H1 (cell line): Measurements from ENCODE around the gene RMND5A. TPM values are rescaled to one million over a fixed set of nuclear protein-coding genes. Genes with fewer than 3 reads are reported as not detected.

Experiments
- CTCF ChIA-PET: fragments of 300-600 bp; sonication (Branson Sonifier 250); formaldehyde crosslinking; loops from one replicate; lab custom pipeline; 2021; ENCODE audit not compliant: partially characterized antibody; lab: Charles Lee
- POLR2A ChIA-PET: fragments of 300-600 bp; sonication (Branson Sonifier 250); formaldehyde crosslinking; loops from one replicate; lab custom pipeline; 2021; ENCODE audit warnings: inconsistent platforms; ENCODE audit not compliant: partially characterized antibody; lab: Charles Lee
- DNase-seq, 2 experiments: peaks; one replicate each; pipeline versions ENCODE4 v3.0.0 to v3.0.0-alpha.2; 2010 to 2022; ENCODE audit warnings: low spot score in 2 of 2, low read depth in 1 of 2, mixed read lengths in 1 of 2
- FAIRE-seq: peaks from 2 replicates; lab custom pipeline; 2011; peaks lifted over from hg19 to GRCh38; lab: Jason Lieb, UNC
- H2AFZ ChIP-seq: 2 replicates; pipeline ENCODE4 v1.8.1; 2012; ENCODE audit warnings: low read length, inconsistent platforms
- H2AK5ac ChIP-seq: 2 replicates; pipeline ENCODE4 v1.6.1; 2013; ENCODE audit warnings: low read depth, low read length
- H2BK120ac ChIP-seq: replicated peaks from 2 replicates; pipeline ENCODE3; 2013; ENCODE audit warnings: low read depth, low read length, inconsistent platforms
- H2BK12ac ChIP-seq: 2 replicates; pipeline ENCODE4 v1.6.1; 2013; ENCODE audit warnings: low read depth, low read length
- H2BK15ac ChIP-seq: 2 replicates; pipeline ENCODE4 v1.6.1; 2013; ENCODE audit warnings: low read length
- H2BK20ac ChIP-seq: 2 replicates; pipeline ENCODE4 v1.6.1; 2013; ENCODE audit warnings: low read length
- H2BK5ac ChIP-seq: 2 replicates; pipeline ENCODE4 v1.6.1; 2013; ENCODE audit warnings: low read depth, low read length
- H3K14ac ChIP-seq: 2 replicates; pipeline ENCODE4 v1.6.1; 2013; ENCODE audit warnings: inconsistent platforms; ENCODE audit not compliant: insufficient read length
- H3K18ac ChIP-seq: 2 replicates; pipeline ENCODE4 v1.6.1; 2013; ENCODE audit warnings: low read length; ENCODE audit errors: extremely low read depth
- H3K23ac ChIP-seq: 2 replicates; pipeline ENCODE4 v1.6.1; 2013; ENCODE audit warnings: inconsistent platforms; ENCODE audit not compliant: insufficient read length
- H3K23me2 ChIP-seq: 2 replicates; pipeline ENCODE4 v1.6.1; 2013; ENCODE audit warnings: low read depth, low read length
- H3K27ac ChIP-seq: 2 replicates; pipeline ENCODE4 v1.6.1; 2011; ENCODE audit warnings: low read depth, low read length, inconsistent platforms
- H3K27me3 ChIP-seq, 4 experiments: replicated peaks in 1 of 4; 1 replicate in 1 of 4; 2 replicates in 3 of 4; pipeline versions ENCODE4 v1.6.1 to v1.8.1; 2011 to 2013; ENCODE audit warnings: low read length in 3 of 4, mild to moderate bottlenecking in 3 of 4, inconsistent platforms in 2 of 4, mixed read lengths in 2 of 4, moderate library complexity in 1 of 4; ENCODE audit not compliant: control insufficient read depth in 3 of 4, insufficient read depth in 3 of 4; ENCODE audit errors: extremely low read depth in 1 of 4
- H3K36me3 ChIP-seq, 4 experiments: 2 replicates each; pipeline versions ENCODE4 v1.6.1 to v1.8.1; 2011 to 2013; ENCODE audit warnings: mild to moderate bottlenecking in 4 of 4, low read length in 3 of 4, moderate library complexity in 2 of 4, control low read depth in 1 of 4, inconsistent platforms in 1 of 4; ENCODE audit not compliant: insufficient read depth in 4 of 4, control insufficient read depth in 2 of 4
- H3K4ac ChIP-seq: replicated peaks from 2 replicates; pipeline ENCODE3; 2013; ENCODE audit warnings: low read length, low read depth, mixed read lengths, inconsistent platforms; ENCODE audit not compliant: insufficient read length
- H3K4me1 ChIP-seq, 4 experiments: replicated peaks in 1 of 4; 1 replicate in 1 of 4; 2 replicates in 3 of 4; pipeline versions ENCODE4 v1.6.1 to v1.8.1; 2011 to 2013; ENCODE audit warnings: low read length in 3 of 4, inconsistent platforms in 2 of 4, mixed read lengths in 1 of 4; ENCODE audit not compliant: insufficient read depth in 4 of 4, control insufficient read depth in 3 of 4
- H3K4me2 ChIP-seq, 2 experiments: 2 replicates each; pipeline versions ENCODE4 v1.6.1 to v1.8.1; 2011 to 2013; ENCODE audit warnings: low read depth in 2 of 2, low read length in 2 of 2, control low read depth in 1 of 2, inconsistent platforms in 1 of 2, mild to moderate bottlenecking in 1 of 2; ENCODE audit not compliant: insufficient read depth in 1 of 2
- H3K4me3 ChIP-seq, 4 experiments: fragments of 200-600, 300-600 bp in 1 of 4; sonication (generic), shearing (Covaris generic), sonication (Bioruptor Twin) in 1 of 4; 2 replicates each; pipeline versions ENCODE4 v1.5.1 to v1.8.1; 2011 to 2016; ENCODE audit warnings: low read length in 4 of 4, low read depth in 3 of 4, control low read depth in 2 of 4, inconsistent platforms in 2 of 4, mild to moderate bottlenecking in 2 of 4, mixed read lengths in 1 of 4, moderate library complexity in 1 of 4; ENCODE audit not compliant: insufficient read depth in 2 of 4; ENCODE audit errors: extremely low read depth in 1 of 4
- H3K56ac ChIP-seq: replicated peaks from 2 replicates; pipeline ENCODE3; 2013; ENCODE audit warnings: low read depth, mild to moderate bottlenecking, mixed read lengths, low read length, inconsistent platforms; ENCODE audit not compliant: insufficient read length
- H3K79me1 ChIP-seq: 2 replicates; pipeline ENCODE4 v1.6.1; 2013; ENCODE audit warnings: low read depth, low read length, control low read depth
- H3K79me2 ChIP-seq, 2 experiments: 2 replicates each; pipeline versions ENCODE4 v1.6.1 to v1.8.1; 2012 to 2013; ENCODE audit warnings: low read length in 2 of 2, mild to moderate bottlenecking in 2 of 2, inconsistent platforms in 1 of 2; ENCODE audit not compliant: insufficient read depth in 2 of 2, control insufficient read depth in 1 of 2
- H3K9ac ChIP-seq, 4 experiments: replicated peaks in 1 of 4; 1 replicate in 1 of 4; 2 replicates in 3 of 4; pipeline versions ENCODE4 v1.6.1 to v1.8.1; 2011 to 2013; ENCODE audit warnings: low read depth in 3 of 4, low read length in 3 of 4, control low read depth in 2 of 4, mild to moderate bottlenecking in 2 of 4, moderate library complexity in 2 of 4, inconsistent platforms in 1 of 4; ENCODE audit errors: extremely low read depth in 1 of 4
- H3K9me3 ChIP-seq, 2 experiments: 2 replicates each; pipeline versions ENCODE4 v1.6.1 to v1.8.1; 2012 to 2013; ENCODE audit warnings: mild to moderate bottlenecking in 2 of 2, moderate library complexity in 2 of 2, control low read depth in 1 of 2, inconsistent platforms in 1 of 2, low read depth in 1 of 2, low read length in 1 of 2, mixed read lengths in 1 of 2; ENCODE audit not compliant: insufficient read depth in 2 of 2
- H4K20me1 ChIP-seq, 2 experiments: replicated peaks in 1 of 2; 2 replicates each; pipeline versions ENCODE3 to v1.8.1; 2011 to 2013; ENCODE audit warnings: inconsistent platforms in 2 of 2, low read length in 2 of 2, mild to moderate bottlenecking in 1 of 2; ENCODE audit not compliant: insufficient read depth in 2 of 2, control insufficient read depth in 1 of 2
- H4K5ac ChIP-seq: 2 replicates; pipeline ENCODE4 v1.6.1; 2013; ENCODE audit warnings: low read length, low read depth, mixed read lengths, inconsistent platforms; ENCODE audit not compliant: insufficient read length
- H4K8ac ChIP-seq: 2 replicates; pipeline ENCODE4 v1.8.0; 2013; ENCODE audit warnings: mild to moderate bottlenecking, moderate library complexity, low read length, inconsistent platforms; ENCODE audit not compliant: insufficient read depth; ENCODE audit errors: extremely low read depth
- H4K91ac ChIP-seq: replicated peaks from 2 replicates; pipeline ENCODE3; 2013; ENCODE audit warnings: low read length, mixed read lengths, inconsistent platforms; ENCODE audit not compliant: insufficient read length
- CHD2 ChIP-seq: IDR thresholded peaks from 2 replicates; pipeline ENCODE4 v1.6.1; 2012; ENCODE audit warnings: low read length, improper control_type of control experiment
- GABPA ChIP-seq: IDR thresholded peaks from 2 replicates; pipeline ENCODE4 v1.6.1; 2011; ENCODE audit warnings: mild to moderate bottlenecking, low read length, moderate library complexity, borderline replicate concordance; ENCODE audit not compliant: insufficient read depth
- HDAC2 ChIP-seq, 2 experiments: fragments of 300-600 bp in 1 of 2; sonication (generic) in 1 of 2; IDR thresholded peaks; 2 replicates each; pipeline ENCODE4 v1.6.1; 2011 to 2012; ENCODE audit warnings: low read depth in 2 of 2, low read length in 2 of 2, mild to moderate bottlenecking in 2 of 2, moderate library complexity in 2 of 2, borderline replicate concordance in 1 of 2, inconsistent platforms in 1 of 2
- MAFK ChIP-seq: IDR thresholded peaks from 2 replicates; pipeline ENCODE4 v1.6.1; 2012; ENCODE audit warnings: low read depth, mild to moderate bottlenecking, improper control_type of control experiment, low read length
- POU5F1 ChIP-seq: IDR thresholded peaks from 2 replicates; pipeline ENCODE4 v1.6.1; 2011; ENCODE audit warnings: low read depth, mild to moderate bottlenecking, low read length, moderate library complexity
- RNF2 ChIP-seq: fragments of 200-900, 300-1000 bp; sonication (generic); IDR thresholded peaks from 2 replicates; pipeline ENCODE4 v1.7.1; 2016; ENCODE audit warnings: borderline replicate concordance, low read depth, mild to moderate bottlenecking, antibody characterized with exemption, low read length; ENCODE audit not compliant: poor library complexity, severe bottlenecking; ENCODE audit errors: missing control alignments
- YY1 ChIP-seq: IDR thresholded peaks from 2 replicates; pipeline ENCODE4 v1.6.1; 2011; ENCODE audit warnings: low read depth, mild to moderate bottlenecking, low read length
- WGBS, 2 experiments: shearing (Covaris generic) in 1 of 2; methylation state at CpG; one replicate each; pipeline versions ENCODE4 v1.1.6 to v1.1.7; 2013 to 2015; ENCODE audit warnings: low lambda C conversion rate in 2 of 2, mixed read lengths in 2 of 2, inconsistent platforms in 1 of 2, low coverage in 1 of 2, missing lambda C conversion rate in 1 of 2; ENCODE audit not compliant: insufficient replicate concordance in 2 of 2, insufficient coverage in 1 of 2, insufficient read length in 1 of 2; ENCODE audit errors: extremely low coverage in 1 of 2, missing lambda C conversion rate in 1 of 2; 5-methylcytosine and 5-hydroxymethylcytosine counted together
- polyA plus RNA-seq, 7 experiments: library from polyadenylated mRNA; depleted of rRNA in 3 of 7; stranded (reverse) in 5 of 7; unstranded in 2 of 7; fragments of >200 nt in 5 of 7; fragments of 200-250 nt in 2 of 7; gene quantifications; 1 replicate in 5 of 7; 2 replicates in 1 of 7; 4 replicates in 1 of 7; pipeline versions ENCODE4 v1.2.1 to v1.2.3, GENCODE V29; 2011 to 2013; ENCODE audit warnings: missing spikeins in 2 of 7, mixed read lengths in 2 of 7
- total RNA-seq: library from RNA; stranded (reverse); fragmentation: NEBNext Ultra II Directional; extraction: Animal tissue kit (Norgen Biotek cat#: 25700); gene quantifications from 2 replicates; pipeline ENCODE4 v1.2.1, GENCODE V29; 2021

RMND5A gene
- total and polyA plus RNA-seq, 2 of the 8 experiments (the other 6 are each of a cell fraction or from before 2014, with no cell fraction given), result 21.0 to 66.2 TPM

DNA sequence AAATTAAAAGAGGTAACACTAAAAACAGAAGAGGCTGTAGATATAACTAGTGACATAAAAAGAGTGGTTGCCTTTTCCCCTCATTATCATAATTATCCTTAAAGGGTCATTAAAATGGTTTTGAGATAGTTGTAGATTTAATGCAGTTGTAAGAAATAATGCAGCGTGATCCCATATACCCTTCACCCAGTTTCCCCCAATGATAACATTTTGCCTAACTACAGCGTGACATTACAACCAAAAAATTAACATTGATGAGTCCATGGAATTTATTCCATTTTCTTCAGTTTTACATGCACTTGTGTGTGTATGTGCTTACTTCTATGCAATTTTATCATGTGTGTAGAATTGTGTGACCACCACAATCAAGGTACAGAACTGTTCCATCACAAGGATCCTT is 13.2 kb upstream of the RMND5A start:
- Histone ChIP-seq H3K18ac (no peak overlapping the region), H4K20me1 (no peaks in the 10 kb centered on the region), H3K23me2 (no peaks in the 10 kb centered on the region), H3K36me3 (no peaks in the 10 kb centered on the region), H3K23ac (no peak overlapping the region), H2BK15ac (no peak overlapping the region), H3K56ac (no peak overlapping the region), H2BK120ac (no peak overlapping the region), H3K14ac (no peak overlapping the region), H3K9me3 (peaks cover 3 to 4% of the 10 kb centered on the region in 2 experiments), H3K4me1 (no peaks in the 10 kb centered on the region), H2AK5ac (no peak overlapping the region), H3K4me3 (no peak overlapping the region), H2BK20ac (no peak overlapping the region), H3K79me2 (no peaks in the 10 kb centered on the region), H2BK12ac (no peak overlapping the region), H3K27me3 (no peaks in the 10 kb centered on the region), H4K8ac (no peak overlapping the region), H3K9ac (no peak overlapping the region), H3K4me2 (no peak overlapping the region), H3K27ac (no peak overlapping the region), H4K5ac (no peak overlapping the region), H2AFZ (no peak overlapping the region), H2BK5ac (no peak overlapping the region), H3K4ac (no peak overlapping the region), H4K91ac (no peak overlapping the region), H3K79me1 (no peaks in the 10 kb centered on the region)
- FAIRE-seq (no peak), DNase-seq (no peak)
- WGBS, 2 experiments, result 77% methylated on average over 2 of the region's 2 CpGs; no CpG with 5 or more reads in 1 of the 2 experiments
- no peak for TF ChIP-seq MAFK
- TF ChIP-seq HDAC2 (IDR thresholded peaks at IDR 0.05; ENCODE audit: borderline replicate concordance in 1 of 2, low read depth in 2 of 2, low read length in 2 of 2), result no peak
- no peak for TF ChIP-seq CHD2
- no peak for TF ChIP-seq GABPA
- TF ChIP-seq POU5F1, result no peak
- TF ChIP-seq RNF2, result no peak
- TF ChIP-seq YY1, result no peak
- ChIA-PET CTCF (no interaction called here), POLR2A (no interaction called here)
